ENCODE data around the gene GPI.

GPI gene

GRCh38 chr19:34429553-34429952 is 64.6 kb downstream of the GPI start:
- H3K4me3 ChIP-seq (ENCODE audit: low read depth, low read length) = peak overlapping the region; percentile 87
- TF ChIP-seq CTCF (conservative IDR thresholded peaks at IDR 0.05; ENCODE audit: low read depth, low read length) = no peak
- DNase-seq (ENCODE audit: low read depth) = no peak

- TF ChIP-seq CTCF (conservative IDR thresholded peaks at IDR 0.05; ENCODE audit: low read depth, low read length) = peak; percentile 82
- peak; percentile 77 for DNase-seq (ENCODE audit: low read depth)
- H3K4me3 ChIP-seq (ENCODE audit: low read depth, low read length) = no peak overlapping the region
Observed at GRCh38 chr19:34430738-34431625, 66.0 kb downstream of the GPI start.

- H3K4me3 ChIP-seq (ENCODE audit: low read depth, low read length) = no peak overlapping the region
- peak; percentile 45 for DNase-seq (ENCODE audit: low read depth)
- TF ChIP-seq CTCF (conservative IDR thresholded peaks at IDR 0.05; ENCODE audit: low read depth, low read length) = no peak
Observed at GRCh38 chr19:34431681-34432402, 66.8 kb downstream of the GPI start.

- no peak for TF ChIP-seq CTCF (conservative IDR thresholded peaks at IDR 0.05; ENCODE audit: low read depth, low read length)
- DNase-seq (ENCODE audit: low read depth) = peak; percentile 48
- no peak overlapping the region for H3K4me3 ChIP-seq (ENCODE audit: low read depth, low read length)
Observed at GRCh38 chr19:34432797-34433196, 67.8 kb downstream of the GPI start.

- H3K4me3 ChIP-seq (ENCODE audit: low read depth, low read length) = no peak overlapping the region
- DNase-seq (ENCODE audit: low read depth) = peak; percentile 84
- TF ChIP-seq CTCF (conservative IDR thresholded peaks at IDR 0.05; ENCODE audit: low read depth, low read length) = no peak
Observed at GRCh38 chr19:34436716-34437115, 71.7 kb downstream of the GPI start.

- no peak overlapping the region for H3K4me3 ChIP-seq (ENCODE audit: low read depth, low read length)
- DNase-seq (ENCODE audit: low read depth) = no peak
- no peak for TF ChIP-seq CTCF (conservative IDR thresholded peaks at IDR 0.05; ENCODE audit: low read depth, low read length)
Observed at GRCh38 chr19:34448191-34448590, 83.2 kb downstream of the GPI start.

Data from choroid plexus epithelial cell (primary cell).